ENCODE measurements around the gene SNX9. TPM values are rescaled to one million over a fixed set of nuclear protein-coding genes. Genes with fewer than 3 reads are reported as not detected.

SNX9 gene
- total RNA-seq, 2 experiments from 2014 or later, result 46.6 to 48.5 TPM

DNA sequence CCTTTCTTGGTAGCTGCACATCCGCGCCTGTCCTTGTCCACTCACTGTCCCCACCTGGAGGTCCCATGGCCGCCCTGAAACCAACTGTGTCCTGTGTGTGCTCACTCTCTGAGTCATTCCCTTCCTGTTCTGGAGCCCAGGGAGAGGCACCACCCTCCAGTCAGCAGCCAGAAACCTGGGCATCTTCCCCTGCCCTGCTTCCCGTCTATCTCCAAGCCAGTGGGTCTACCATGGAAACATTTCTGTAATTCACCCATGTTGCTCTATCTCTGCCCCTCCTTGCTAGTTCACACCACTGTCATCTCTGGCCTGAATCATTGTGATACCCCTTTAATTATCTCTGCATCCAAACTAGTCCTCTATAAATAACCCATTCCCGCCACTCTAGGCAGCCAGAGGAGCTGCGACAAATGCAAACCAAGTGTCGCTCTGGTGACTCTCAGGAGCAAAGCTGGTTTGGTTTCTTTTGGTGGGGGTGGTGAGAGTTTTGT, 129.9 kb downstream of the SNX9 start:
- DNase-seq (no peak), ATAC-seq (ENCODE audit: poor library complexity) (no peak)
- H3K27me3 Mint-ChIP-seq, result no peaks in the 10 kb centered on the region
- Histone ChIP-seq H3K9me3 (ENCODE audit: control insufficient read depth in 1 of 2, insufficient read depth in 1 of 2, low read length in 2 of 2) (peaks cover 9 to 15% of the 10 kb centered on the region in 2 experiments), H3K27ac (ENCODE audit: low read depth in 1 of 2, low read length in 2 of 2) (no peak overlapping the region), H3K4me1 (ENCODE audit: insufficient read depth, low read length) (no peaks in the 10 kb centered on the region), H3K4me3 (ENCODE audit: low read length) (no peak overlapping the region), H3K27me3 (ENCODE audit: control insufficient read depth in 1 of 2, insufficient read depth in 2 of 2, low read length in 2 of 2) (no peaks in the 10 kb centered on the region), H3K36me3 (ENCODE audit: insufficient read depth, low read length) (no peaks in the 10 kb centered on the region)
- H3K4me3 Mint-ChIP-seq, result no peak overlapping the region
- H3K4me1 Mint-ChIP-seq (ENCODE audit: low read depth), result no peaks in the 10 kb centered on the region
- CTCF ChIA-PET, result interaction anchor here (0.7 kb wide), 1 partner anchor 79 kb away, joined by 3 read pairs; no protein-coding TSS in a partner anchor
- H3K9me3 Mint-ChIP-seq, result peaks cover 9% of the 10 kb centered on the region
- intact Hi-C loops (cut with DNase I, micrococcal nuclease), result no loop called here
- no peaks in the 10 kb centered on the region for H3K36me3 Mint-ChIP-seq (ENCODE audit: low read depth)
- TF ChIP-seq, protein P1, sequence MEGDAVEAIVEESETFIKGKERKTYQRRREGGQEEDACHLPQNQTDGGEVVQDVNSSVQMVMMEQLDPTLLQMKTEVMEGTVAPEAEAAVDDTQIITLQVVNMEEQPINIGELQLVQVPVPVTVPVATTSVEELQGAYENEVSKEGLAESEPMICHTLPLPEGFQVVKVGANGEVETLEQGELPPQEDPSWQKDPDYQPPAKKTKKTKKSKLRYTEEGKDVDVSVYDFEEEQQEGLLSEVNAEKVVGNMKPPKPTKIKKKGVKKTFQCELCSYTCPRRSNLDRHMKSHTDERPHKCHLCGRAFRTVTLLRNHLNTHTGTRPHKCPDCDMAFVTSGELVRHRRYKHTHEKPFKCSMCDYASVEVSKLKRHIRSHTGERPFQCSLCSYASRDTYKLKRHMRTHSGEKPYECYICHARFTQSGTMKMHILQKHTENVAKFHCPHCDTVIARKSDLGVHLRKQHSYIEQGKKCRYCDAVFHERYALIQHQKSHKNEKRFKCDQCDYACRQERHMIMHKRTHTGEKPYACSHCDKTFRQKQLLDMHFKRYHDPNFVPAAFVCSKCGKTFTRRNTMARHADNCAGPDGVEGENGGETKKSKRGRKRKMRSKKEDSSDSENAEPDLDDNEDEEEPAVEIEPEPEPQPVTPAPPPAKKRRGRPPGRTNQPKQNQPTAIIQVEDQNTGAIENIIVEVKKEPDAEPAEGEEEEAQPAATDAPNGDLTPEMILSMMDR (IDR thresholded peaks at IDR 0.05), result no peak
- no peak overlapping the region for H3K27ac Mint-ChIP-seq
- POLR2A ChIA-PET, result no interaction called here

- Histone ChIP-seq H3K36me3 (ENCODE audit: insufficient read depth, low read length) (no peaks in the 10 kb centered on the region), H3K9me3 (ENCODE audit: control insufficient read depth in 1 of 2, insufficient read depth in 1 of 2, low read length in 2 of 2) (peaks cover 15 to 22% of the 10 kb centered on the region in 2 experiments), H3K27me3 (ENCODE audit: control insufficient read depth in 1 of 2, insufficient read depth in 2 of 2, low read length in 2 of 2) (no peaks in the 10 kb centered on the region), H3K27ac (ENCODE audit: low read depth in 1 of 2, low read length in 2 of 2) (no peak overlapping the region), H3K4me1 (ENCODE audit: insufficient read depth, low read length) (no peaks in the 10 kb centered on the region), H3K4me3 (ENCODE audit: low read length) (no peak overlapping the region)
- H3K27me3 Mint-ChIP-seq, result no peaks in the 10 kb centered on the region
- no peaks in the 10 kb centered on the region for H3K36me3 Mint-ChIP-seq (ENCODE audit: low read depth)
- H3K27ac Mint-ChIP-seq, result no peak overlapping the region
- ATAC-seq (ENCODE audit: poor library complexity), result no peak
- POLR2A ChIA-PET, result no interaction called here
- CTCF ChIA-PET, result no interaction called here
- TF ChIP-seq, protein P1 (IDR thresholded peaks at IDR 0.05), result no peak
- no peak for DNase-seq
- no peak overlapping the region for H3K4me3 Mint-ChIP-seq
- intact Hi-C loops (cut with DNase I, micrococcal nuclease), result no loop called here
- H3K9me3 Mint-ChIP-seq, result peaks cover 13% of the 10 kb centered on the region
- no peaks in the 10 kb centered on the region for H3K4me1 Mint-ChIP-seq (ENCODE audit: low read depth)
These were observed 130.6 kb downstream of the SNX9 start for GRCh38 chr6:157953580-157954091.

DNA sequence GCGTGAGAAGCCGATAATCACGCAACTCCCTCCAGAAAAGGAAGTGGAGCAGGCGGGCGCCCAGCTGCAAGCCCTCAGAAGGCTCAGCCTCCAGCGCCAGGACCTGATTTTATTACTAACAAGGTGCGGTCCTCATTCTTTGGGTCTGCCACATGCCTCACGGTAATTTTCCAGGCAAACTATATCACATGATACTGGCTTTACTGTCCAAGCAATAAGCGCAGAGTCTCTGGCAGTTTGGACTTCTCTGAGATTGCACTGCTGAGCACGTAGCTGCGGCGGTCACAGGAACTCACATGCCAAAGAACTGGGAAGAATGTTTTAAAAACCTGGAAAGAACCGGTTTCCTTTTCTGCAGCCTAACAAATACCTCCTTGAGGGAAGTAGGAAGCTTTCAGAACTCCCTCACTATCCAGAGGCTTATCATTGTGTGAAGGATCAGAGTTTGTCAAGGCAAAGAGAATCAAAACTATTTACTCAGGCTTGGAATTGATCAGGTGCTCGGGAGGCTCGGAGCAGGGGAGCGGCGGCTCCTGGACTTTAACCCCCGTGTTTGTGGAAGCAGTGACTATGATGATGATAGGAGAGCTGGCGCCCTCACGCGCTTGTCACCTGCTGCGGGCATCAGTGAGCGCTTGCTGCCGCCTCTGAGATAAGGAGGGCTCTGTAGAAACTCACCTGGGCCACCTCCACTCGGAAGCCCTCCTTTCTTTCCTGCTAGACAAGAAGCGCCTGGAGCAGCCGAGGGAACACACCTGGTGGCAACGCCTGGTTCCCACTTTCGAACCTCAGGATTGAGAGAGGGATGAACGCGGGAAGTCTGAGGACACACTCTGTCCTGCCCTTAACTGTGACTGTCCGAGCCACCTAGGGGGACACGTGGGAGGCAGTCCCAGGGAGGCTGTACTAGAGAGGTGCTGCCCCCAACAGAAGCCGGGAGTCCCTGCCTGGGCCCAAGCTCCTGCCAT, 131.4 kb downstream of the SNX9 start:
- Mint-ChIP-seq H3K4me3 (no peak overlapping the region), H3K36me3 (ENCODE audit: low read depth) (no peaks in the 10 kb centered on the region), H3K27me3 (no peaks in the 10 kb centered on the region), H3K4me1 (ENCODE audit: low read depth) (no peaks in the 10 kb centered on the region), H3K9me3 (peaks cover 16% of the 10 kb centered on the region), H3K27ac (no peak overlapping the region)
- intact Hi-C loops (cut with DNase I, micrococcal nuclease), result no loop called here
- H3K36me3 ChIP-seq (ENCODE audit: insufficient read depth, low read length), result no peaks in the 10 kb centered on the region
- H3K27me3 ChIP-seq (ENCODE audit: control insufficient read depth in 1 of 2, insufficient read depth in 2 of 2, low read length in 2 of 2), result no peaks in the 10 kb centered on the region
- no peak overlapping the region for H3K27ac ChIP-seq (ENCODE audit: low read depth in 1 of 2, low read length in 2 of 2)
- DNase-seq (no peak), ATAC-seq (ENCODE audit: poor library complexity) (no peak)
- POLR2A ChIA-PET, result no interaction called here
- no peaks in the 10 kb centered on the region for H3K4me1 ChIP-seq (ENCODE audit: insufficient read depth, low read length)
- no peak overlapping the region for H3K4me3 ChIP-seq (ENCODE audit: low read length)
- TF ChIP-seq, protein P1 (IDR thresholded peaks at IDR 0.05), result no peak
- peaks cover 15 to 26% of the 10 kb centered on the region in 2 experiments for H3K9me3 ChIP-seq (ENCODE audit: control insufficient read depth in 1 of 2, insufficient read depth in 1 of 2, low read length in 2 of 2)
- CTCF ChIA-PET, result no interaction called here
